ENCODE data around the gene PKHD1.

Gene PKHD1

DNA sequence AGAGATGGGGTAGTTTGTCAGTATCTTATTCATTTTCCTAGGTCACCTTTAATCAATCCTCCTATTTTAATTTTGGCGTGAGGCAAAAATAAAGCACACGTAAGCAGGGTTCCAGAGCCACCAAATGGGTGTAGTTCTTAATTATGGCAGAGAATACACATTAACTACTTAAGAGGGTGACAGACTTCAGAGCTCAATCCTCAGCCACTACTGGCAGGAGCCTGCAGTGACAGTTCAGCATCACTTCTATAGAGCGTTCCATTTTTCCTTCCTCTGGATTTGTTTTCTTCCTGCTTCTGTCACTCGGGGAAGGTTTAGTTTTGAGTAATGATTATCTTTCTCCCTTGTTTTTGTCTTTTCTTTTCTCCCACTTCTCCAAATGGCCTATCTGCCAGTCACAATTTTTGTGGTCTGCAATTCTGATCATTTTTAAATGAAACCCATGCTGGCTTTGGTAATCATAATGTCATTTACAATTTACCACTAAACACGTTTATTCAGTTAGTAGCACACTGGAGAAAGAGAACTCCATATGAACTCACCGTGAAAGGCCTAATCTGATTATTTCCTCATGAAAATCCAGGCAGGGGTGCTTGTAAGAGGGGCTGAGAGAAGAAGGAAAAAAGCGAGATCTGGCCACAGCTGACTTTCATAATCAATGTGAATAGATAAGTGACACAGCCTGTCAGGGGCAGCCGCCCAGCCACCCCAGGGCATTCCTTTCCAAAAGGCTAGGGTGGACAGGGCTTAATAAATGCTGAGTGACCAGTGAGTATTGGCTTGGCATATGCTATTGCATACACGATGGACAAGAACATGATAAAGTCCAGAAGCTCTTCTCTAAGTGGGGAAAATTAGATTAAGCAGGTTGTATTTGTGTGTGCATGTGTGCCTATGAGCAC is 412.1 kb downstream of the PKHD1 start:
- no peak for DNase-seq

DNA sequence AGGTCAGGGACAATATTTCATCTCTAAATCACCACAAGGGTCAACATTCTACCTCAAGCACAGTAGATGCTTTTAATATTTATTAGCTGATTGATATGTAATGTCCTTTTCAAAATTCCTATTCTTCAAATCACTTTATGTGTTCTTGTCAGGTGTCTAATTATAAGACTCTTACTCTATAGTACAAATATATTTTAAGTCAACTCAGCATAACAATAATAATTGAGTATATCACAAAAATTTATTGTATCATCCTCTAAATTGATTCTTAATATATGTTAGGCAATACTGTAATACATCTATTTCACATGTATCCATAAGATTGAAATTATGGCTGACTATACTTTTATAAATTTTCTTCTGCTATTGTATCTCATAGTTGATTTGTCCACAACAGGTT is 423.9 kb downstream of the PKHD1 start:
- no peak for DNase-seq

- DNase-seq, result no peak
These were observed 426.6 kb downstream of the PKHD1 start for GRCh38 chr6:51660767-51661166.

DNA sequence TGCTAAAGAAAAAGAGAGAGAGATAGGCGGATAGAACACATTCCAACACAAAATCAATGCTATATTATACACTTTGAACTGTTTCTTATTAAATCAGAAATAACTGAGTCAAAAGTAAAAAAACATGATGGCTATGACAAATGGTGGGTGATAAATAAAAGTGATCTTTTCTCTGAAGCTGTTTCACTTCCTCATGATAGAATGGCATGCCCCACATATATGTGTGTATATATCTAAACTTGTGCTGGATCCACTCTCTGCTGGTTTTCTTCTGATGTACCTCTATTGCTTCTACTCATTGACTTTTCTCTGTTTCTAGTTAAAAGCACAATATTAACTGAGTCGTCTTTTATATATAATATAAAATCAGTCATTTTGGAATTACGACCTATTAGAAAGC is 429.9 kb downstream of the PKHD1 start:
- DNase-seq, result no peak

GRCh38 chr6:51655517-51655916 is 431.9 kb downstream of the PKHD1 start:
- no peak for DNase-seq

DNA sequence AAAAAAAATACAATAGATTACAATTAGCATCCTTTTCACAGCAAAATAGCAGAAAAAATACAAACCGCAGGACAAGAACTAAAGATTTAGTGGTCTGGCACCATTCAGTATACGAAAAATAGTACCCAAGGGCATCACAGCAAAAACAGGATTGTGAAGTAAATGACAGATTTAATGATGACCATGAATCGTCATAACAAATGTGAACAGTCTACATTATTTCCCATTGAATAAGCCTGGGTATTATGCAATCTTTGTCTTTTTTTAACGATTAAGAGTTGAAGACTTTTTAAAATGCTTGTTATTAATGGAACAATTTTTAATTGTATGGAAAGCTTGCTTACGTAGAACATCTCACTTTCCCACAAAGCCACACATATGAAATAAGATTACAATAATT is 432.8 kb downstream of the PKHD1 start:
- no peak for DNase-seq

GRCh38 chr6:51651132-51651817 is 436.1 kb downstream of the PKHD1 start:
- DNase-seq, result no peak

DNA sequence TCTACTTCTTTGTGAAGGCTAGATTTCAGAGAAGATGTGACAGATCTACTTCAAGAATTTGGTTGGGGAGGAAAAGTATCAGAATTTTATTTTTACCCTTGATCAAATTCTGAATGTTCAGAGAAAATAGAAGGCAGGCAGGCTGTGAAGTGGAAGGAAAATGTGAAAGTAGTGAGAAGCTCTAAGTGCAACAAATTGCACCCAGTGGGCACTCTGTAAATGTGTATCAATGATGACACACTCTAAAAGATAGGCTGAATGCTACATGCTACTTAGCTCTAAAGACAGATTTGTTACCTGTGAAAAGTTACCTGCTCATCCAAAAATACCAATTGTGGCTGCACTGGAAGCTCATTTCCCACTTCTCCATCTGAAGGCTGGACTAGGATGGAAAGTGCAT is 438.6 kb downstream of the PKHD1 start:
- no peak for DNase-seq

DNA sequence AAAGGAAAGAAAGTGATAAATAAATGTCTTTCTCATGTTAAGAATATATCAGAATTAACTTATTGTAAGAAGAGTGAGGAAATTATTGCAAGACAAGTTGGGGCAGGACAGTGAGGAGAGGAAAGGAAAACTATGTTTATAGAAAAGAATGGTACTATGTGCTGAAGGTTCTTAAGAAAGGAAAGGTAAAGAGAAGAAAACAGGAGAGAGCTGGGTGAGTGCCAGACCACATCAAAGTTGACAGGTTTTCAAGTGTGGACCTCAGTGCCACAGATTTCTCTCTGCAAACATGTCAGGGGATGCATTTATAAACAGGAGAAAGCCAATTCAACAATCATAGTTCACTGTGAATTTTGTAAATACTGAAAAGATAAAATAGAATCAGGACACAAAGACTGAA is 439.2 kb downstream of the PKHD1 start:
- DNase-seq, result no peak

GRCh38 chr6:51644426-51644825 is 443.0 kb downstream of the PKHD1 start:
- no peak for DNase-seq

GRCh38 chr6:51640021-51640420 is 447.4 kb downstream of the PKHD1 start:
- DNase-seq, result no peak

GRCh38 chr6:51633424-51633823 is 454.0 kb downstream of the PKHD1 start:
- no peak for DNase-seq

- DNase-seq, result no peak
These were observed 457.4 kb downstream of the PKHD1 start for GRCh38 chr6:51630011-51630410.

DNA sequence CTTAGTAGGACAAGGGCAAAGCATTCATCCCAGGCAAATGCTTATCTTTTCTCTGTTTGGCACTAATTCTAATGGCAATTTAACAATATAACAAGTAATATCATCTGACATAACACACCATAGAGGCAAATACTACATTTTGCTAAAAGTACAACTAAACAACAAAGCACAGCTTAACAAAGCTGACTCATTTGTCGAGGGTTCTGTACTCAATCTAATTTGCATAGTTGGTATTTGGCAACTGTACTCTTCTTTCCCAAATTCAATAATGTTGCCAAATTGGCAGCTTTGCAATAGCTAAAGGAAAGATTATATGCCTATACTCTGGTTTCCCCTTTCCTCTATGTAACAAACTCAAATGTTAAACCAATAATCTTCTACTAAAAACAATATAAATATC is 461.0 kb downstream of the PKHD1 start:
- DNase-seq, result no peak

GRCh38 chr6:51625566-51625965 is 461.8 kb downstream of the PKHD1 start:
- DNase-seq, result no peak

- DNase-seq, result no peak
These were observed 466.4 kb downstream of the PKHD1 start for GRCh38 chr6:51620971-51621370.

DNA sequence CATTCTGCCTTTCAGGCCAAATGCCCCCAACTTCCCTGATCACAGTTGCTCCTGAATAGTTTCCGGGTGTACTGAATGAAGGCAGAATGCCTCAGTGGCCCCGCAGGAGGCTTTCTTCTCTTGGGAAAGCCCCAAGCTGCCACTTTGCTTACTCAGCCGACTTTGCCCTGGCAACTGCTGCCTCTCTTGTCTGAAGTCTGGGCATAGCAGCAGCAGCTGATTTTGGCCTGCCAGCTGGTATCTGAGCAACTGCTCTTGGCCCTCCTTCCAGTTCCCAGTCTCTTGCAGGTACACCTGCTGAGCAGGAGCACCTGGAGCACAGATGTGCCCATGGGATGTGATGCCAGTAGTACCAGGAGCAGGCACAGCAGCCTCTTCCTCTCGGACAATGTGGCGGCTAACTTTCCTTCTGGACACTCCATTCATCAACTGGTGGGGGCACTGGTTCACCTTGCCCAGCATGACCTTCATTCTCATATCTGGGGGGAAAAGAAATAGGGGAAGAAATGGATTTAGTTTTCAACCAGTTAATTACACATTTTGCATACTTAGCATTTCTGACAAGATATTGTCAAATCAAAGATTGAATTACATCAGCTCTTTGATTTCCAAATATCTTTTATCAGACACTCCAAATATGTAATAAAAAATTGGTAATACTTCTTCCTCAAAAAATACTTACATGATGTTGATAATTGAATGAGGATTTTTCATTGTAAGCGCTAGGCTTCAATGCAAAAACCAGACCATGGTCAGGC is 468.2 kb downstream of the PKHD1 start:
- DNase-seq, result no peak

DNA sequence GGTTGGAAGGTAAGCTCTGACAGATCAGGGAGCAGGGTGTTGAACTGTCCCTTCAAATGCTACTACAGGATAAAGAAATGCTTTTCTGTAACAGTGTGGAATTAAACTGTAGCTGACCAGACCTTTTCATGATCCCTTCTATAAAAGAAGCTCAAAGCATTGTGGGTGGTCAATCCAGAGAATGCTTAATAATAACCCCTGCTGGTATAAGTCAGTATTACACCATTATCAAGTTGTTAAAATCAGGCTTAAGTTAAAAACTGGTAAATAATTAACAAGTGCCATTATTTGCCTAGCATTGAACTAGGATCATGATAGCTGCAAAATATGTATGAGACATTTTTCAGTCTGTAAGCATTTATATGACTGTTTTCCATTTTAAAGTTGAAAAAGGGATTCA is 468.9 kb downstream of the PKHD1 start:
- no peak for DNase-seq

DNA sequence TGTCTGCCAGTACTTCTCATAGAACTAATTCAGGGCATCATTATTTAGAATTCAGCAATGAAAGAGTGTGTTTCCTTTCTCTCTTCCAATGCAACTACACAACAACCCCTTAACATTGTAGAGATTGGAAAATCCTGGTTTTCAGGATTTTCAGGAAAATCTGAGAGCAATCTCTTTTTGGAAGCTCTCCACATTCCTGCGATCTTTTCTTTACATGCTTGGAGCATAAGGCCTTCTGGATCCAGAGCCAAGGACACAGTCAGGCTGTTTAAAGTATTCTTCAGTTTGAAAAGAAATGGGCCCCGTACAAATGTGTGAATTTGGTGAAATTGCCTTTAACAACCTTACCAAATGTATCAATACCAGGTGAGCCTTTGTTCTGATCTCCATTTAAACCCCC is 469.7 kb downstream of the PKHD1 start:
- no peak for DNase-seq

GRCh38 chr6:51616243-51616642 is 471.2 kb downstream of the PKHD1 start:
- no peak for DNase-seq

GRCh38 chr6:51614725-51615124 is 472.7 kb downstream of the PKHD1 start:
- DNase-seq, result no peak

DNA sequence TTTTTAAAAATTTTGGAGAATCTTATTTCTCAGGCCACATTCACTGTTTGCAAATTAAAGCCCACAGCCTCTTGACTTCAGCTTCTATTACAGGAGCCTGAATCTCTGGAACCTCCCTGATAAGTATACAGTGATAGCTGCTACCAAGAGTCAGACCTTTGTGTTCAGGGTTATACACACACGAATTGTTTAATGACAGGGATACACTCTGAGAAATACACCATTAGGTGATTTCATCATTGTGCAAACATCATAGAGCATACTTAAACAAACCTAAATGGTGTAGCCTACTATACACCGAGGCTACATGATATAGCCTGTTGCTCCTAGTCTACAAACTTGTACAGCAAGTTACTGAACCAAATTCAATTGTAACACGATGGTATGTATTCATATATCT is 473.9 kb downstream of the PKHD1 start:
- no peak for DNase-seq

DNA sequence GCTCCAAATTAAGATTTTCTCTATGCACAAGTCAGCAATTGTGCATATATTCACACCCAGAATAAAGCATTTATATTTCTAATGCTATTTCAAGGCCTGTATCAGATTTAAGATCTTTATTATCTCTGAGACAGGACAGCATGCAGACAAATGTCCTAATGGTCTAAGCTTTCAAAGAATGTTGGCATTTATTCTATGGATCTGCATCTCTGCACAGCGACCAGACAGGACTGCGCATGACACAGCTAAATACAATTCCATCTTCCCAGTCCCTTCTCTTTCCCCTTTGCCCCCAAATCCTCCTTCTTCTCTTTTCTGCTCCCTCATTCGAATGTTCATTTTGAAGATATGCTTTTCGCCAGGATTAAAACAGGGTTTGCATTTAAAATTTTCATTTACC is 478.5 kb downstream of the PKHD1 start:
- no peak for DNase-seq

GRCh38 chr6:51608383-51608782 is 479.0 kb downstream of the PKHD1 start:
- no peak for DNase-seq

Measured in T1000 (cell line).